Esophagus muscularis mucosa (tissue), 4 donors: ENCODE results near the gene GPSM1. TPM values are rescaled to one million over a fixed set of nuclear protein-coding genes. Genes with fewer than 3 reads are reported as not detected.

Source experiments
- DNase-seq: peaks from one replicate; pipeline ENCODE4 v3.0.0-alpha.2; 2017; ENCODE audit errors: extremely low spot score
- H3K27ac ChIP-seq, 4 donors: fragments of 200-600 bp; sonication (generic); replicated peaks in 1 of 4; 1 replicate in 3 of 4; 2 replicates in 1 of 4; pipeline ENCODE4 v1.5.1; 2016 to 2019; ENCODE audit warnings: mild to moderate bottlenecking in 1 of 4
- H3K27me3 ChIP-seq, 4 donors: fragments of 200-600 bp; sonication (generic); one replicate each; pipeline versions ENCODE4 v1.5.1 to v1.6.0; 2016 to 2019
- H3K36me3 ChIP-seq, 4 donors: fragments of 200-600 bp; sonication (generic); one replicate each; pipeline ENCODE4 v1.5.1; 2016 to 2019
- H3K4me1 ChIP-seq, 4 donors: fragments of 200-600 bp; sonication (generic); one replicate each; pipeline ENCODE4 v1.5.1; 2016 to 2019
- H3K4me3 ChIP-seq, 4 donors: fragments of 200-600 bp; sonication (generic); 1 replicate in 2 of 4; 2 replicates in 2 of 4; pipeline ENCODE4 v1.5.1; 2016 to 2019; ENCODE audit warnings: mild to moderate bottlenecking in 4 of 4, moderate library complexity in 1 of 4
- H3K9me3 ChIP-seq, 4 donors: fragments of 200-600 bp; sonication (generic); 1 replicate in 3 of 4; 2 replicates in 1 of 4; pipeline ENCODE4 v1.5.1; 2016 to 2019
- CTCF ChIP-seq, 3 experiments: fragments of 200-600 bp in 2 of 3; fragments of 450-650 bp in 1 of 3; sonication (generic) in 2 of 3; IDR thresholded peaks; one replicate each; pipeline ENCODE4 v1.5.1; 2017 to 2019; ENCODE audit warnings: antibody characterized with exemption in 3 of 3, mild to moderate bottlenecking in 2 of 3, moderate library complexity in 1 of 3
- EP300 ChIP-seq: sonication (generic); formaldehyde crosslinking; IDR thresholded peaks from one replicate; pipeline ENCODE4 v1.6.1; 2017; ENCODE audit warnings: antibody characterized with exemption
- POLR2A ChIP-seq: fragments of 450-650 bp; IDR thresholded peaks from one replicate; pipeline ENCODE4 v1.6.1; 2017; ENCODE audit warnings: antibody characterized with exemption, moderate library complexity, mild to moderate bottlenecking, low read depth
- POLR2AphosphoS5 ChIP-seq, 2 donors: sonication (generic); formaldehyde crosslinking; IDR thresholded peaks; one replicate each; pipeline ENCODE4 v1.6.1; 2017; ENCODE audit warnings: antibody characterized with exemption in 2 of 2
- WGBS: methylation state at CpG from one replicate; pipeline ENCODE4 v1.1.5; 2018; 5-methylcytosine and 5-hydroxymethylcytosine counted together
- intact Hi-C: fragments of 100-400 bp; cut with DNase I; formaldehyde crosslinking; loops from one replicate; pipeline ENCODE4 v1.15.1; 2023
- total RNA-seq, 4 donors: library from RNA; depleted of rRNA; stranded (reverse); fragments of >200 nt; gene quantifications; one replicate each; pipeline versions ENCODE4 v1.1.0 to v1.2.1, GENCODE V29; 2016

The GPSM1 gene
- total RNA-seq, 4 donors from 2014 or later: 8.3 to 18.5 (median 16.3) TPM

- DNase-seq: peak; percentile 99
- Histone ChIP-seq H3K4me1 (peaks cover 29 to 39% (median 37%) of the 10 kb centered on the region in 4 donors), H3K27me3 (peaks cover 0 to 28% (median 0%) of the 10 kb centered on the region in 4 donors), H3K9me3 (no peaks in the 10 kb centered on the region), H3K36me3 (peaks cover 0 to 17% (median 8%) of the 10 kb centered on the region in 4 donors), H3K4me3 (peak within 1 kb of the TSS; percentile 87 to 100 (median 93)), H3K27ac (peak within 1 kb of the TSS; percentile 84 to 96 (median 94))
- intact Hi-C loops: loop anchor here (2.0 kb wide), 1 partner anchor 21 kb away; no protein-coding TSS in a partner anchor
- 0% methylated on average over 4 of the region's 97 CpGs for WGBS
- TF ChIP-seq POLR2AphosphoS5 (IDR thresholded peaks at IDR 0.05): peak; percentile 81 to 91
- no peak for TF ChIP-seq EP300
- peak in 2 of 3 experiments; percentile 99 for TF ChIP-seq CTCF (IDR thresholded peaks at IDR 0.05)
- TF ChIP-seq POLR2A: peak; percentile 78
These were observed 36.0 kb downstream of the GPSM1 start, which contains the start of gene DNLZ for GRCh38 chr9:136363106-136363948. DNLZ (minus strand) TSS chr9:136363744; CDS start chr9:136363714, 30 bp downstream.

DNA sequence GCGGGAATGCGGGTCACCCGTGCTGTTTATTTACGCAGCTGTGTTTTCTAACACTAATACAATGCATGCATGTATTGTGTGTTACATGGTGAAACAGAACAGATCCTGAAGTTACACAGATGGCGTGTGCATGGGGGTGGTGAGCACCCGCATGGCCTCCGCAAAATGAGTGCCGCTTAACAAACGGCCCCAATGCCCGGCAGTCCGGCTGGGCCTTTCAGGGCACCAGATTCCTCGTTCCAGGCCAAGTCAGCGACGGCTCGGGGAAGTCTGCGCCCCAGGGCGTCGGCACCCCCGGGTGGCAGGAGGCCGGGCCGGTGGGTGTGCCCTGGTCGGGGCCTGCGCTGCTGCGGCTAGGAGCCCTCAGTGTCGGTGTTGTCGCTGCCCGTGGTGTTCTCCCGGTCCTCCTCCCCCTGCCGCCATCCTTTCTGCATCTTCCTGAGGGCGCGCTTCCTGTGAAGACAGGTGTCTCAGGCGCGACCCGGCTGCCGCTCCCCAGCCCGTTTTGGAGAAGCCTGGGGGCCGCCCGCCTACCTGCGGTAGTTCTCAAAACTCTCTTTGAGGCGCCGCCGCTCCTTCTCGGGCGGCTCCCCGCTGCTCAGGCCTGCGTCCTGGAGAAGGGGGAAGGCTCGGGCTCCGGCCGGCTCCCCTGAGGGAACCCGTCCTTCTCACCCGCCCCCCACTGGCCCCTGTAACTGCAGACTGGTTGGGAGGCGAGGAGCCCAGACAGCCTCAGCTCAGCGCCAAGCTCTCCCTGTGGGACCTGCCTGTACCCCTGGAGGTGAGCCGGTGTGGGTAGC lies 36.8 kb downstream of the GPSM1 start:
- 0% methylated on average over 4 of the region's 54 CpGs for WGBS
- peak overlapping the region; percentile 87 to 100 (median 93) for H3K4me3 ChIP-seq
- intact Hi-C loops: loop anchor here (2.0 kb wide), 1 partner anchor 21 kb away; no protein-coding TSS in a partner anchor

GRCh38 chr9:136364942-136365774 lies 37.8 kb downstream of the GPSM1 start:
- Histone ChIP-seq H3K36me3 (peaks cover 0 to 4% (median 2%) of the 10 kb centered on the region in 4 donors), H3K27me3 (peaks cover 0 to 28% (median 0%) of the 10 kb centered on the region in 4 donors), H3K4me3 (no peak overlapping the region), H3K4me1 (peaks cover 29 to 39% (median 37%) of the 10 kb centered on the region in 4 donors), H3K9me3 (no peaks in the 10 kb centered on the region), H3K27ac (no peak overlapping the region)
- no peak for DNase-seq
- TF ChIP-seq CTCF (IDR thresholded peaks at IDR 0.05): no peak
- TF ChIP-seq EP300: no peak
- no peak for TF ChIP-seq POLR2A
- intact Hi-C loops: no loop called here
- 70% methylated on average over 2 of the region's 31 CpGs for WGBS

More for the DNA sequence above, 36.8 kb downstream of the GPSM1 start:
- Histone ChIP-seq H3K27me3 (peaks cover 0 to 28% (median 0%) of the 10 kb centered on the region in 4 donors), H3K36me3 (peaks cover 0 to 9% (median 4%) of the 10 kb centered on the region in 4 donors), H3K4me1 (peaks cover 29 to 39% (median 37%) of the 10 kb centered on the region in 4 donors), H3K9me3 (no peaks in the 10 kb centered on the region), H3K27ac (no peak overlapping the region)
- TF ChIP-seq POLR2AphosphoS5 (IDR thresholded peaks at IDR 0.05) (no peak), POLR2A (no peak)
- DNase-seq: no peak

GRCh38 chr9:136365775-136366222 lies 38.5 kb downstream of the GPSM1 start:
- Histone ChIP-seq H3K4me1 (peaks cover 29 to 34% (median 32%) of the 10 kb centered on the region in 4 donors), H3K4me3 (no peak overlapping the region), H3K27me3 (peaks cover 0 to 28% (median 0%) of the 10 kb centered on the region in 4 donors), H3K36me3 (peaks cover 0 to 4% (median 0%) of the 10 kb centered on the region in 4 donors), H3K9me3 (no peaks in the 10 kb centered on the region), H3K27ac (no peak overlapping the region)
- intact Hi-C loops: no loop called here
- no peak for DNase-seq
- no peak for TF ChIP-seq POLR2A
- TF ChIP-seq CTCF (IDR thresholded peaks at IDR 0.05): no peak
- no peak for TF ChIP-seq EP300
- no peak for TF ChIP-seq POLR2AphosphoS5 (IDR thresholded peaks at IDR 0.05)
- WGBS: 56% methylated on average over 9 of the region's 9 CpGs
